ENCODE measurements around the gene KIF22. TPM values are rescaled to one million over a fixed set of nuclear protein-coding genes. Genes with fewer than 3 reads are reported as not detected.

Gene KIF22
- total RNA-seq = 36.6 and 60.4 TPM in 2 replicates

GRCh38 chr16:29790183-29790948, at the start of gene KIF22:
TSS of gene KIF22 (plus strand) at chr16:29790751. CDS start at chr16:29790760, 9 bp downstream.

DNA sequence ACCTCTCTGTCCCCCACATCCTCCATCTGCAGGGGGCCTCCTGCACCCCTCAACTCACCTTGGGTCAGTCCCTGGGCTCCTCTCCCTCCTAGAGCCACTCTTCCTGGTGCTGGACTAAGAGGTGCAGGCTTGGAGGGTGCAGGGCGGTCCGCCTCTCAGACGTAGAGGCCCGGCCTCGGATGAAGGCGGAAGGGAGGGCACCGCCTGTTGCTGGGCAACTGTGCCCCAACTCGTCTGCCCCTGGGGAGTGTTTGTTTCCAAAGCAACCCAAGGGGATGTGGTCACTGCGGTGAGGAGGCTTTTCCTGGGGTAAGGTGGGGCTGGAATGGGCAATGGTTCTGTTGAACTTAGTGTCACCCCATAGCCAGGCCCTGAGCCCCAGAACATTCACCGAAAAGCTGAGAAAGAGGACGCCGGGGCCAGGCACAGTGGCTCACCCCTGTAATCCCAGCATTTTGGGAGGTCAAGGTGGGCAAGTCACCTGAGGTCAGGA, 44.7 kb upstream of the KIF22 start, which contains the start of gene C16orf54:
Gene C16orf54 (minus strand): TSS at position 138 of the 493 bp plus-strand sequence. CDS start 1,039 bp downstream, outside the sequence.

GRCh38 chr16:29777576-29778350, 12.8 kb upstream of the KIF22 start, which contains the start of gene ZG16:
TSS of gene ZG16 (plus strand) at chr16:29778256. CDS start at chr16:29779267, 1,011 bp downstream.

DNA sequence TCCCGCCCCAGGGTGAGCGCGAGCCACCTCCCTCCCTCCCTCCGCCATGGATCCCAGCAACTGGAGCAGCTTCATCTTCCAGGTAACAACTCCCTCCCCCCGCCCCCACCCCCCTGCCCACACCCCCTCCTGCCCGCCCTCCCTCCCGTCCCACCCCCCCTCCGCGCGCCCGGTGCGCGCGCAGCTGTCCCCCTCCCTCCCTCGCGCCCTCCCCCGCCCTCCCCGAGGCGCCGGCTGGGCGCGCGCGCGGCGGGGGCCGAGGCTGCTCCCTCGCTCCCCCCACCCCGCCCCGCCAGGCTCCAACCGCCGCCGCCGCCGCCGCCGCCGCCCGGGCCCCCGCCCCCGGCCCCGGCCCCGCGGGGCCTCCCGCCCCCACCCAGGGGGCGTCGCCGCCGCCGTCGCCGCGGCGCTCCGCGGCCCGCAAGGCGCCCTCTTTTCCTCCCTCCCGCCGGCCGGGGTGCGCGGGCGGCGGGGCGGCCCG, 15.6 kb downstream of the KIF22 start, which contains the start of gene MAZ:
Gene MAZ (plus strand): TSS at position 431 of the 481 bp plus-strand sequence. CDS start 173 bp downstream, outside the sequence.

DNA sequence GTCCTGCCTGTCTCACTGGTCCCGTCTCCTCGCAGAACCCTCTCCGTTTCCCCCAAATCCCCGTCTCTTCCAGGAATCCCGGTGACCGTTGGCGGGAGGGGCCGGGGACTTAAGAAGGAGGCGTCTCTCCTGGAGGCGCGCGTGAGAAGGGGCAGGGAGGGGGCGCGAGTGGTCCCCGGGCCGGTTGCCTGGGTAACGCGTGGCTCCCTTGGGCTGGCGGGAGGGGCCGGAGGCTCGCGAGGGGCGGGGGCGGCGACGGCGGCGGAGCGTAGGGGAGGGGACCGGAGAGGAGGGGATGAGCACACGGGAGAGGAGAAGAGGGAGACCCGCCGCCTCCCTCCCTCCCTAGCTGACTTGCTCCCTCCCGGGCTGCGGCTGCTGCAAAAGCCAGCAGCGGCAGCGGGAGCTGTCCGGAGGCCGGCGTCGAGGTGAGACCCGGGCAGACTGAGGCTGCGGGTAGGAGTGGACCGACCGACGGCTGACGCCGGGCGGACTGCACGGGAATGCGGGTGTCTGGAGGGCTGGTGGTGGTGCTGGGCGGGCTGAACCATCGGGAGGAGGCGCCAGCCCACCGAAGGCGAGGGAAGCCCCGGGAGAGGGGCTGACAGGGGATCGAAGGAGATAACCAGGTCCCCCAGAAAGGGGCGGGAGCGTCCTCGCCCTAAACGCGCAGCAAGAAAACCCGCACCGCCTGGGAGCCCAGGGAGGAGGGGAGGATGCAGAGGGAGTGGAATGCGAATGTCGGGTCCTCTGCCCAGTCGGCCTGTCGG, 21.5 kb downstream of the KIF22 start, which contains the start of gene PRRT2:
Gene PRRT2 (plus strand): TSS at position 298 of the 770 bp plus-strand sequence. CDS start 862 bp downstream, outside the sequence.

DNA sequence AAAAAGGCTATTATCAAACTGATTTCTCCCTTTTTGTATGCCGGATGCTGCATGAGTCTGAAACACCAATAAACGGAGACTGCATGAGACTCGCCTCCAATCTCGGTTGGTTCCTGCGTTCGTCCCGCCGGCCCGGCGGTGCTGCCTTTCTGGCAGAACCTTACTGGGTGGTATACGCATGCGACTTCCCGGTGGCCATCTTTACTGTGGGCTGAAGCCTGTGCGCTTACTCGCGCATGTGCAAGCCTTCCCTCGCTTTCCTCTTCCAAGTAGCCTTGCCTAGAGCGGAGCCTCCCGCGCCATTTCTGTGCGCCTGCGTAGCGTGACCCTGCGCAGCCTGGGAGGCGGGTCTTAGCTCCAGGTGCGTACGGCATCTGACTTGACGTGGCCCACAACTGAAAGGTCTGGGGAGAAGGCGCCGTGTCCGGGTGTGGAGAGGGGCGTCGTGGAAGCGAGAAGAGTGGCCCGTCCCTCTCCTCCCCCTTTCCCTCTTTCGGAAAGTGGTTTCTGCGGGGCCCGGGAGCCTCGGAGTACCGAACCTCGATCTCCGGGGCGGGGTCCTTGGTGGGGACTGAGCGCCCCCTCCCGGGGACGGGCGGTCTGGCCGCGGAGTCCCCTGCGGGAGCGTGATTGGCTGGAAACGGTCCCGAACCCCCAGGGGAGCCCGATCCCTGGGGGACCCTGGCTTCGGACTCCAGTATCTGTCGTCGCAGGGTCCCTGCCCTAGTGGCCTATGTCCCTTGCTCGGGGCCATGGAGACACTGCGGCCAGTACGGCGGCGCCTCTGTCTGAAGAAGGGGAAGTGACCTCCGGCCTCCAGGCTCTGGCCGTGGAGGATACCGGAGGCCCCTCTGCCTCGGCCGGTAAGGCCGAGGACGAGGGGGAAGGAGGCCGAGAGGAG, 25.5 kb downstream of the KIF22 start, which contains the start of gene PAGR1:
Gene PAGR1 (plus strand): TSS at position 360 of the 901 bp plus-strand sequence. CDS start 374 bp downstream, at position 734.

GRCh38 chr16:29820271-29820701, 29.7 kb downstream of the KIF22 start, which contains the start of gene MVP:
TSS of gene MVP (plus strand) at chr16:29820462. CDS start at chr16:29830550, 10,088 bp downstream.

Other genes with a start within 250 kb of the KIF22 start
- gene SPN, start 127.5 kb upstream of the KIF22 start, total RNA-seq = not detected in 2 replicates
- gene QPRT, start 111.6 kb upstream of the KIF22 start, total RNA-seq = 109 and 175 TPM in 2 replicates
- not detected in 2 replicates for gene C16orf54, start 44.8 kb upstream of the KIF22 start, total RNA-seq
- not detected in 2 replicates for gene ZG16, start 12.5 kb upstream of the KIF22 start, total RNA-seq
- gene MAZ, start 15.8 kb downstream of the KIF22 start, total RNA-seq = 144 and 189 TPM in 2 replicates
- gene PRRT2, start 21.4 kb downstream of the KIF22 start, total RNA-seq = 2.5 and 26.6 TPM in 2 replicates
- 38.3 and 49.5 TPM in 2 replicates for gene PAGR1, start 25.4 kb downstream of the KIF22 start, total RNA-seq
- gene MVP, start 29.7 kb downstream of the KIF22 start, total RNA-seq = 290 and 371 TPM in 2 replicates
- 89.0 and 173 TPM in 2 replicates for gene CDIPT, start 72.5 kb downstream of the KIF22 start, total RNA-seq
- 18.2 and 39.8 TPM in 2 replicates for gene SEZ6L2, start 108.8 kb downstream of the KIF22 start, total RNA-seq
- gene ASPHD1, start 109.7 kb downstream of the KIF22 start, total RNA-seq = 6.5 and 9.8 TPM in 2 replicates
- gene KCTD13, start 135.5 kb downstream of the KIF22 start, total RNA-seq = 8.3 and 16.5 TPM in 2 replicates
- 169 and 182 TPM in 2 replicates for gene TMEM219, start 171.3 kb downstream of the KIF22 start, total RNA-seq
- 29.0 and 56.0 TPM in 2 replicates for gene TAOK2, start 183.1 kb downstream of the KIF22 start, total RNA-seq
- 14.2 and 24.0 TPM in 2 replicates for gene HIRIP3, start 204.9 kb downstream of the KIF22 start, total RNA-seq
- gene INO80E, start 205.5 kb downstream of the KIF22 start, total RNA-seq = 52.6 and 194 TPM in 2 replicates
- gene DOC2A, start 220.3 kb downstream of the KIF22 start, total RNA-seq = 0.52 and 2.7 TPM in 2 replicates
- not detected in 2 replicates for gene C16orf92, start 232.4 kb downstream of the KIF22 start, total RNA-seq
- gene TLCD3B, start 240.5 kb downstream of the KIF22 start, total RNA-seq = 0.16 TPM in 1 of 2 replicates, not detected in the other